ENCODE measurements around the gene KAT8.

- TF ChIP-seq CTCF (IDR thresholded peaks at IDR 0.05) = no peak
- TF ChIP-seq POLR2A (IDR thresholded peaks at IDR 0.05) = no peak
Measured at GRCh38 chr16:31134625-31135534, 17.4 kb downstream of the KAT8 start.

Measured in vagina (tissue), 2 donors.